Glutamatergic neuron (in vitro differentiated cells): ENCODE results near the gene CACNA1C. TPM values are rescaled to one million over a fixed set of nuclear protein-coding genes. Genes with fewer than 3 reads are reported as not detected.

Experiments
- DNase-seq: peaks from one replicate; pipeline ENCODE4 v3.0.0; 2022
- H3K27ac Mint-ChIP-seq: one replicate; pipeline ENCODE4 v1.8.0; 2020; ENCODE audit warnings: mild to moderate bottlenecking, mixed read lengths, inconsistent platforms; ENCODE audit not compliant: unreplicated experiment
- H3K27me3 Mint-ChIP-seq: one replicate; pipeline ENCODE4 v1.8.0; 2020; ENCODE audit warnings: mild to moderate bottlenecking, moderate library complexity, mixed read lengths, inconsistent platforms; ENCODE audit not compliant: unreplicated experiment
- H3K36me3 Mint-ChIP-seq: one replicate; pipeline ENCODE4 v1.8.0; 2020; ENCODE audit warnings: mild to moderate bottlenecking, mixed read lengths, inconsistent platforms; ENCODE audit not compliant: unreplicated experiment
- H3K4me1 Mint-ChIP-seq: one replicate; pipeline ENCODE4 v1.8.0; 2020; ENCODE audit warnings: mild to moderate bottlenecking, low read depth, mixed read lengths, inconsistent platforms; ENCODE audit not compliant: unreplicated experiment
- H3K4me3 Mint-ChIP-seq: one replicate; pipeline ENCODE4 v1.8.0; 2020; ENCODE audit warnings: mild to moderate bottlenecking, mixed read lengths, inconsistent platforms; ENCODE audit not compliant: unreplicated experiment
- H3K9me3 Mint-ChIP-seq: one replicate; pipeline ENCODE4 v1.8.0; 2020; ENCODE audit warnings: mild to moderate bottlenecking, moderate library complexity, mixed read lengths, inconsistent platforms; ENCODE audit not compliant: unreplicated experiment
- total RNA-seq: library from RNA; stranded (reverse); fragmentation: NEBNext Ultra II Directional; extraction: Animal tissue kit (Norgen Biotek cat#: 25700); gene quantifications from one replicate; pipeline ENCODE4 v1.2.1, GENCODE V29; 2021; ENCODE audit not compliant: unreplicated experiment
- TF ChIP-seq, protein P1 (sequence below): fragments of 200-600 bp; sonication (generic); IDR thresholded peaks from one replicate; pipeline ENCODE4 v1.5.0; 2021; ENCODE audit not compliant: partially characterized antibody, unreplicated experiment

The CACNA1C gene
- total RNA-seq, 1 donor from 2014 or later = 11.0 TPM

DNA sequence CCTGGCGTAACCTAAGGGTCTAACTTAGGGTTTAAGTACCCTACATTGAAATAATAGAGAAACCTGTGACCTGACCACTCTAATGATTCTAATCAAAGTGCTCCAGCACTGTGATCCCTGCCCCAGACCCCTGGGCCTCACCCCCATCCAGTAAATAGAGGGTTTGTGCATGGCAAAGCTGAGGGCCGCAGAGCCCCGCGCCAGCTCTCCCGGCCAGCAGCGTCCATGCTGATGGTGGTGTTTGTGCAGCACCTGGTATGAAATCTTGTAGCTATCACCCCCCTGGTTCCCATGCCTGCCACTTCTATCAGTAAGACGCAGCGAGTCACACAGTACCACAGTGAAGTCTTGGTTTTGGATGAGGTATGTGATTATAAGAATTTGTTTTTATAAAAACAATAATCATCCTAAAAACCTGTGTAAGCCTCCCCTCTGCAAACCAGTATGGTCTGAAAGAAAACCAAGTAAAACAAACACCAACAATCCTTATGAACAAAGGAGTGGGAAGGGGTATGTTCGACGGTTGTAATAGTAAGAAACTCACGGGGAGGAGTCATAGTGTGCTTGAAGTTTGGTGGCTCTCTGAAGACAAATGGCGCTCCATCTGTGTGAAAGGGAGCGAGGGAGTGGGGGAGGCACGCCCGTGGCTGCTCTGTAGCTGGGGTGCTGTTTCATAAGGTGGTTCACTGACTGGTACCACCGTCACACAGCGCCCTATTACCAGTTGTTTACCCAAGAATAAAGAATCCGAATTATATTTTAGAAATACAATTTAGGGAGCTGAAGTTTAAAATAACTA lies 156.2 kb downstream of the CACNA1C start:
- TF ChIP-seq, protein P1, sequence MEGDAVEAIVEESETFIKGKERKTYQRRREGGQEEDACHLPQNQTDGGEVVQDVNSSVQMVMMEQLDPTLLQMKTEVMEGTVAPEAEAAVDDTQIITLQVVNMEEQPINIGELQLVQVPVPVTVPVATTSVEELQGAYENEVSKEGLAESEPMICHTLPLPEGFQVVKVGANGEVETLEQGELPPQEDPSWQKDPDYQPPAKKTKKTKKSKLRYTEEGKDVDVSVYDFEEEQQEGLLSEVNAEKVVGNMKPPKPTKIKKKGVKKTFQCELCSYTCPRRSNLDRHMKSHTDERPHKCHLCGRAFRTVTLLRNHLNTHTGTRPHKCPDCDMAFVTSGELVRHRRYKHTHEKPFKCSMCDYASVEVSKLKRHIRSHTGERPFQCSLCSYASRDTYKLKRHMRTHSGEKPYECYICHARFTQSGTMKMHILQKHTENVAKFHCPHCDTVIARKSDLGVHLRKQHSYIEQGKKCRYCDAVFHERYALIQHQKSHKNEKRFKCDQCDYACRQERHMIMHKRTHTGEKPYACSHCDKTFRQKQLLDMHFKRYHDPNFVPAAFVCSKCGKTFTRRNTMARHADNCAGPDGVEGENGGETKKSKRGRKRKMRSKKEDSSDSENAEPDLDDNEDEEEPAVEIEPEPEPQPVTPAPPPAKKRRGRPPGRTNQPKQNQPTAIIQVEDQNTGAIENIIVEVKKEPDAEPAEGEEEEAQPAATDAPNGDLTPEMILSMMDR = no peak
- no peak for DNase-seq
- no peak overlapping the region for H3K27ac Mint-ChIP-seq
- no peaks in the 10 kb centered on the region for H3K36me3 Mint-ChIP-seq
- no peaks in the 10 kb centered on the region for H3K9me3 Mint-ChIP-seq
- H3K4me1 Mint-ChIP-seq = peaks cover 11% of the 10 kb centered on the region
- no peak overlapping the region for H3K4me3 Mint-ChIP-seq
- H3K27me3 Mint-ChIP-seq = peaks cover 3% of the 10 kb centered on the region

- TF ChIP-seq, protein P1 = no peak
- no peak for DNase-seq
- Mint-ChIP-seq H3K36me3 (peaks cover 4% of the 10 kb centered on the region), H3K27ac (no peak overlapping the region), H3K9me3 (no peaks in the 10 kb centered on the region), H3K4me3 (no peak overlapping the region), H3K27me3 (peaks cover 3% of the 10 kb centered on the region), H3K4me1 (peaks cover 11% of the 10 kb centered on the region)
Measured at GRCh38 chr12:2211119-2211518, 158.3 kb downstream of the CACNA1C start.

DNA sequence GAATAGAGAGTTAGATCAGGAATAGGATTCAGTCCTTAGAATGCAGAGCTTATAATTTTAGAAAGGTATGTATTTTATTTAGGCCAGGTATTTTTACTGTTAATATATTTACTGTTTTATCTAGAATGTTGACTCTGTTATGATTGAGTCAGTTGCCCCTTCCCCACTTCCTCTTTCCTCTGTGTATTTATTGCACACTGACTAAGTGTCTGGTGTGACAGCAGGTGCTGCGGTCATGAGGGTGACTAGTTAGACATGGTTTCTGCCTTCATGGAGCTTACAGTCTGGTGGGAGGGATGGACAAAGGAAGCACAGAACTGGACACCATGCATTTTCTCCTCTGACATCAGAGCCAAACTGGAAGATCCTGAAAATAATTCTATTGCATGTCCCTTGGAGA lies 159.8 kb downstream of the CACNA1C start:
- TF ChIP-seq, protein P1 = no peak
- DNase-seq = no peak
- Mint-ChIP-seq H3K4me1 (peaks cover 11% of the 10 kb centered on the region), H3K27ac (no peak overlapping the region), H3K9me3 (no peaks in the 10 kb centered on the region), H3K36me3 (peaks cover 4% of the 10 kb centered on the region), H3K4me3 (no peak overlapping the region), H3K27me3 (peaks cover 3% of the 10 kb centered on the region)

DNA sequence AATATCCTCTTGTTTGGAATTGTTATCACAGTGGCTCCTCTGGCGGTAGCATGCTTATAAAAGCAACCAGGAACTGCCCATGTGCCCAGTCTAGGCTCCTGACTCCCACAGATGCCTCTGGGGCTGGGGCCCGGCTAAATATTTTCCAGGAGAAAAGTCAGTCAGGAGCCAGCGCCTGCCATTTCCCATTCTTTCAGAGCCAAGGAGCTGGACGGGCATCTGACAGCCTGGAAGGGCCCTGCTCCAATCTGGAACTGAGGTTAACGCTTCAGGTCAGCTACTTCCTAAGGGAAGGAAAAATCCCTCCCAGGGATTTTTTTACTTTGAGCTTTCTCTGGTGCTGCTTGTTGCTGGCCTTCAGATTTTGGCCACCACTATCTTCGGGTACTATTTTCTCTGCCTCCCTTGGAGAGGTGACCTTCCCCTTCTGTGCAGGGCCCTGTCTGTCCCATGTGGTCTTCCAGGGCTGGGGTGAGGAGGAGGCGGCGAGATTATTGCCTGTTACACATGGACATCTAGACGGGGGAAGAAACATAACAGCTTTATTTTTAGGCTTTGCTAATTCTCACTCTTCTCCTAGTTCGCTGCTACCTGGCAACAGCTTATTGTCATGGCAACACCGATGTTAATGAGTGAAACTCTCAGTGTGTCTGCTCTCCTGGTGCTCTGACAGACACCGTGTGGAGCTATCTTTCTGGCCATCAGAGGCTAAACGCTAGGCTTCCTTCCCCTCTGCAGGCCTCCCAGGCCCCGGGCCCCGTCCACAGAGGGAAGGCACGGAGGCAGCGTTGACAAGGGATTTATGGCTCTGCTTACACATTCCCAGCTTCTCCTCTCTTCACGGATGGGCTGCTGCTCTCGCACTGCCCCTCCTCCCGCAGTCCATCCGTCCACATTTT lies 160.4 kb downstream of the CACNA1C start:
- H3K36me3 Mint-ChIP-seq = peaks cover 4% of the 10 kb centered on the region
- TF ChIP-seq, protein P1 = no peak
- no peak for DNase-seq
- no peaks in the 10 kb centered on the region for H3K9me3 Mint-ChIP-seq
- H3K27ac Mint-ChIP-seq = no peak overlapping the region
- H3K27me3 Mint-ChIP-seq = peaks cover 3% of the 10 kb centered on the region
- peaks cover 11% of the 10 kb centered on the region for H3K4me1 Mint-ChIP-seq
- H3K4me3 Mint-ChIP-seq = no peak overlapping the region
